Measurements from ENCODE around the gene UPF3A.

UPF3A gene

DNA sequence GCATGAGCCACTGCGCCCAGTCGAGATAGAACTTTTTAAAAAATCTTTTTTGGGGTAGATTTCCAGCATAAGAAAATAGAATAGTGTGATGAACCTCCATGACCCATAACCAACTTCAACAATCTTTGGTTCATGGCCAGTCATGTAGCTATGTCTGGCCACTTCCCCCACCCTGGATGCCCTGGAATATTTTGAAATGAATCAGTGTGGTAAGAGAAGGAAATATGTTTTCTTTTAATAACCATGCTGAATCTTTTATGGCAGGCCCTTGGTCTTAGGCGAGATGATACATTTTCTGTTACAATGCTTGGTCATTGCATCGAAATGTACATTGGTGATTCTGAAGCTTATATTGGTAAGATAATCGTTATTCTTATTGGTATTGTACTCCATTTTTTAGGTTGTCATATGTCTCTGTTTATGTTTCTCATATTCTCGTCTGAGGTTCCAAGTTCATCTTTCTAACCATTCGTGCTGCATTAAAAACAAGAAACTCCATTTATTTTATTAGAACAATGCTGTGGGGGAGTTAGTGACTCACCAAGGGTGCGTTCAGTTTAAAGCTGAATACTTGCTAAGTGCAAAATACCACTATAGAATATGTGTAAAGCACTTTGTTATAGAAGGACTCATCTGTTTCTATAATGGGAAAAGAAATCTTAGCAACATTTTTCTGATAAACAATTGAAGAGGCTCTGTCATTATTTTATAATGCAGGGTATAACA is 16.4 kb upstream of the UPF3A start:
- DNase-seq = no peak

GRCh38 chr13:114266241-114266640 is 15.2 kb upstream of the UPF3A start:
- DNase-seq = no peak

DNA sequence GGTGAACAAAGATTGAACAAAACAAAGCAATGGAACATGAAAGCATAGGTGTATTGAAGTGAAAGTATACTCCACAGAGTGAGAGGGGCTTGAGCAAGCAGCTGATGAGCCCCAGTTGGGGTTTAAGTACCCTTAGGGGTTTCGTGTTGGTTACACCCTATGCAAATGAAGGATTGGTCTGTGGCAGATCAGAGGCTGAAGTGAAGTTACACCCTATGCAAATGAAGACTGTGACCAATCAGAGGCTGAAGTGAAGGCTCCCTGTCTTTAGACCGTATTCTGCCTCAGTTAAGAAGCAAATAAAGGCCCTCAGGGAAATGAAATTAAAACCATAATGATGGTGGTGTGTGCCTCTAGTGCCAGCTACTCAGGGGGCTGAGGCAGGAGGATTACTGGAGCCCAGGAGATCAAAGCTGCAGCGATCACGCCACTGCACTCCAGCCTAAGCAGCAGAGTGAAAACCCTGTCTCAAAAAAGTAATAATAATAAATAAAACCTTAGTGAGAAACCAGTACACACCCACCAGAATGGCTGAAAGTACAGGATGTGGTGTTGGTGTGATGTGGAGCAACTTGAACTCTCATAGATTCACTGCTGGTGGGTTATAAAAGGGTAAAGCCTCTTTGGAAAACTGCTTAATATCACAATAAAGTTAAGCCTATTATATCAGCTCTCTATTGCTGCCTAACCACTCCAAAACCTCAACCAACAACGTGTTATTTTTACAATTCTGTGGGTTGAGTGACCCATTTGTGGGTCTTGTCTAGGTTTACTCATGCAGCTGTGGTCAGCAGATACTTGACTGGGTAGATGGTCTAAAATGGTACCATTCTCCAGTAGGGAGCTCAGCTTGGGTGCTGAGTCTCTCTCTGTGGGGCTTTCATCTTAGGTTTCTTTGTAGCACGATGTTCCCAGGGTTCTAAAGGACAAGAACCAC is 12.8 kb upstream of the UPF3A start:
- DNase-seq = no peak

GRCh38 chr13:114269281-114269770 is 12.1 kb upstream of the UPF3A start:
- DNase-seq = no peak

DNA sequence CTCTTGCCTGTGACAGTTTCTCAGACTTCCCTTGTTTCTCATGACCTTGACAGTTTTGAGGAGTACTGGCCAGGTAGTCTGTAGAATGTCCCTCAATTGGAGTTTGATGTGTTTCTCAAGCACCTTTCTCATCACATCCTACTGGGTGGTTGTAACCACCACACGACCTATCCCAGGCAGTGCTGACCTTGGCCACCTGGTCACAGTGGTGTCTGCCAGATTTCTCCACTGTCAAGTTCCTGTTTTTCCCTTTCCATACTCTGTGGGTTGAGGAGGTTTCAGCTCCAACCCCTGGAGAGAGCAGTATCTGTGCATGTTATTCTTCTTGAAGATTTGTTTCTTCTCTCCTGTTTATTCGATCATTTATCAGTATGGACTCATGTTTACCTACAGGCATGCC is 8.4 kb upstream of the UPF3A start:
- no peak for DNase-seq

- DNase-seq = no peak
Measured at GRCh38 chr13:114275304-114275703, 6.1 kb upstream of the UPF3A start.

GRCh38 chr13:114279146-114279545 is 2.3 kb upstream of the UPF3A start:
- DNase-seq = no peak

DNA sequence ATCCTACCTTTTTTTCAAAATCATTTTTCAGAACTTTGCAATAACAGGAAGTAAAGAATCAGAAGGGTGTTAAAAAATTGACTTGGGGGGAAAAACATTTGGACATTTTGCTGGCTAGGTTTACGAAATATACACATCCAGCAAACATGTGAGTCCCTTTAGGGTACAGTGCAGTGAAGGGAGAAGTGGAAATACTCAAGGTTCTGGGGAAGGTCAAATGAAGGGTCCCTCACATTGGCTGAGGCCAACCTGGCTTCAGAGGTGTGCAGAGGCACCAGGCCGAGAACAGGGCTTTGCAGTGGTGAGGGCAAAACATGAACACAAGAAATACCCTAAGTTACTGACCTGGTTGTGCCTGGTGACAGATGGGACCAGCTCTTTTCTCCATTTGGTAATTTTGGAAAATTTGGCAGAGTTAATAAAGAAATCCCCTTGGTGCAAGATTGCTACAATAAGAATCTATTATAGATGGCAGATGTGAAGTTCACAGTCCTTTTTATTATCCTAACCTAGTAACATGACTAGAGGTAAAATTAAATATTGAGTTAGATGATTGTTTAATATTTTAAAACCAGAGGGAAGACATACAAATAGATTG is 1.5 kb upstream of the UPF3A start:
- DNase-seq = no peak

DNA sequence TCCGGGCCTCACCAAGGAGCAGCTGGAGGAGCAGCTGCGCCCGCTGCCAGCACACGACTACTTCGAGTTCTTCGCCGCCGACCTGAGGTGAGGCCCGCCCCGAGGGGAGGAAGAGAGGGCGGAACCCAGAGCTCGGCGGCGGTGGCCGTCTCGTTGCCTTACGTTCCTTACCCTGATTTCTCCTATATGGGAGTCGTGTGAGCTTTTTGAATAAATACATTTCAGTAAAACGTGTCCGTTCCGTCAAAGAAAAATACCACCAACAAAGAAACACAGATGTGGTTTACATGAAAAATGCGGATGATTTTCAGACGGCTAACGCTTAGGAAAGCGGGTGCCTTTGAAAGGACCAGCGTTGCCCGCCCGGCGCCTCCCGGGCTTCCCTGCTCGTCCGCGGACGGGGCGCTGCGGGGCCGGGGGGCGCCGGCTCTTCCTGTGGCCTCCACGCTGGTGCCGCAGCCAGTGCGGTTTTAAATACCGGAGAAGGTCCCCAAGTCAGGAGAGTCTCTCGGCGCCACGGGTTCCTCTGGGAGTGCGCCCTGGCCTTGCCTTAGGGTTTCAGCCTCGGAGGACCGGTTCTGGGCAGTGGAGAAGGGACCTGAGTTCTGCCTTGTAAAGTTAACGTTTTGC is 755 bp downstream of the UPF3A start:
- peak; percentile 3 for DNase-seq

GRCh38 chr13:114283576-114283975 is 2.2 kb downstream of the UPF3A start:
- no peak for DNase-seq

GRCh38 chr13:114284680-114285079 is 3.3 kb downstream of the UPF3A start:
- no peak for DNase-seq

GRCh38 chr13:114285166-114285808 is 3.9 kb downstream of the UPF3A start:
- DNase-seq = no peak

- no peak for DNase-seq
Measured at GRCh38 chr13:114286808-114287207, 5.4 kb downstream of the UPF3A start.

- no peak for DNase-seq
Measured at GRCh38 chr13:114288157-114288591, 6.8 kb downstream of the UPF3A start.

DNA sequence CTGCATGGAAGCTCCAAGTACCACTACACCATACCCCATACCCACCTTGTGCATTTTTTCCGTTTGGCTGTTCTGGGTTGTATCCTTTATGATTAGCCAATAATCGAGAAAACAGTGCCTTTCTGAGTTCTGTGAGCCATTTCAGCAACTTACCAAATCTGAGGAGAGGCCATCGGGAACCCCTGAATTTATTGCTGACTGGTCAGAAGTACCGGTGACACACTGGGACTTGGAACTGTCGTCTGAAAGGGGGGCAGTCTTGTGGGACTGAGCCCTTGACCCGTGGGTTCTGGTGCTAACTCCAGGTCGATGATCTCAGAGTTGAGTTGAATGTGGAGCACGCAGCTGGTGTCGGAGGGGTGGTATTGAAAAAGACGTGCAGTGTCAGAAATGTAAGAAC is 15.0 kb downstream of the UPF3A start:
- DNase-seq = no peak

- no peak for DNase-seq
Measured at GRCh38 chr13:114296902-114297301, 15.5 kb downstream of the UPF3A start.

GRCh38 chr13:114298866-114299265 is 17.5 kb downstream of the UPF3A start:
- no peak for DNase-seq

DNA sequence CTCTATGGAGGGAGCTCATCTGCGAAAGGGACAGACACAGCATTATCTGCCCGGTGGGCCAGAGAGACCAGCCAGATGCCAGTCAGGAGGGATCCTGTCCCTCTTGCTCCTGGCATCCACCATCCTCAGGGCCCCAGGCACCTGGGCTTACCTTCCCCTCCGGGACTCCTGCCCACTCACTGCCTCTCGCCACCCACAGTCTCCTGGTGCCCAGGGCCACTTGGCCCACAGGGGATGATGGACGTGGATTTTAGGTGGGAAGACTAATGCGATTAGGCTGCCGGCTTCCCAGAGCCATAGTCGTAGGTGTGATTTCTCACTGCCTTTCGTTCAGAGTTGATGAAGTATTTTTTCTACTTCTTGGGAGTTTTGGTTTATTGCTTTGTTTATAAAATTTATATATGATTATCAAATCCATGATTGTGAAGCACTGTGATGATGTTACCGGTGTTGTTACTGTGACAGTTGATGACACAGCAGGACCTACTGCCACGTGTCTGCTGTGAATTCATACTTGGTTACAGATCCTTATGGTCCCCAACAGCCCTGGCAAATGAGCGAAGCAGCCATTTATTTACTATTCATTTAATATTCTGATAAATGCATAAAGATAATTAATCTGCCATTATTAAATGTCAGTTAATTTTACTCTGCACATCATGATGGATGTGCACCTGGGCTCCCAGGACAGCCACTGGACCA is 18.4 kb downstream of the UPF3A start:
- DNase-seq = no peak

GRCh38 chr13:114303700-114304327 is 22.4 kb downstream of the UPF3A start:
- no peak for DNase-seq

- no peak for DNase-seq
Measured at GRCh38 chr13:114304346-114305034, 23.1 kb downstream of the UPF3A start.

DNA sequence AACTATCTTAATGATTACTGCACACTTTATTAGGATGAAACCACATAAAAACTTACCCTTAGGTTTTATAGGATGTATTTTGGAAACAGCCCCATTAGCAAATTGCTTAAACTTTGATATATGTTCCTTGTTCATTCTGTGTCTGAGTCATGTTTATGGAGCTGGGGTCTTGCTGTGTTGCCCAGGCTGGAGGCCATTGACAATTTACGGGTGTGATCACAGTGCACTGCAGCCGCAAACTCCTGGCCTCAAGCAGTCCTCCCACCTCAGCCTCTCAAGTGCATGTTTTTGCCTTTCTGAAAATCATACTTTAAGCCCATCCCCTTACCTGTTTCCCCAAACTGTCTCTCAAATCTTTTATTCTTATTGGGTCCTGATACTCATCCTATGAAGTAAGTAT is 27.7 kb downstream of the UPF3A start:
- no peak for DNase-seq
